SU-DHL-6 (cell line): ENCODE data around the gene TMTC1.

Experiments
- H2AFZ ChIP-seq: fragments of 200-600 bp; sonication (generic); 2 replicates; pipeline ENCODE4 v1.6.1; 2014; ENCODE audit warnings: low read depth, mild to moderate bottlenecking, moderate library complexity, mixed read lengths, antibody characterized with exemption, low read length; ENCODE audit not compliant: severe bottlenecking
- H3F3A ChIP-seq: fragments of 200-600 bp; shearing (Covaris generic); 2 replicates; pipeline ENCODE4 v1.6.0; 2016; ENCODE audit warnings: antibody characterized with exemption, mild to moderate bottlenecking; ENCODE audit not compliant: insufficient read depth
- H3K27ac ChIP-seq: fragments of 200-600 bp; sonication (generic); 2 replicates; pipeline ENCODE4 v1.5.1; 2016; ENCODE audit warnings: low read depth, mild to moderate bottlenecking, low read length, moderate library complexity, mixed read lengths
- H3K27me3 ChIP-seq: fragments of 200-600 bp; sonication (generic), shearing (Covaris generic); 2 replicates; pipeline ENCODE4 v1.6.0; 2014; ENCODE audit warnings: mild to moderate bottlenecking, low read length
- H3K36me3 ChIP-seq: fragments of 200-600 bp; sonication (generic); 2 replicates; pipeline ENCODE4 v1.6.1; 2014; ENCODE audit warnings: mild to moderate bottlenecking, low read length, mixed read lengths
- H3K4me2 ChIP-seq: fragments of 300-600, 200-600 bp; shearing (Covaris generic), sonication (generic); 2 replicates; pipeline ENCODE4 v1.6.0; 2014; ENCODE audit warnings: low read length, low read depth, mild to moderate bottlenecking; ENCODE audit not compliant: poor library complexity, severe bottlenecking
- H3K4me3 ChIP-seq: fragments of 200-600 bp; sonication (generic); 2 replicates; pipeline ENCODE4 v1.5.1; 2014; ENCODE audit warnings: antibody characterized with exemption, low read length, mild to moderate bottlenecking, mixed read lengths; ENCODE audit not compliant: insufficient read depth, poor library complexity, severe bottlenecking
- H3K79me2 ChIP-seq: fragments of 200-600 bp; sonication (generic); 2 replicates; pipeline ENCODE4 v1.6.1; 2014; ENCODE audit warnings: mild to moderate bottlenecking, low read length, moderate library complexity; ENCODE audit not compliant: insufficient read depth
- H3K9ac ChIP-seq: fragments of 200-600 bp; sonication (generic); 2 replicates; pipeline ENCODE4 v1.7.0; 2014; ENCODE audit warnings: mild to moderate bottlenecking, low read length
- H3K9me2 ChIP-seq: fragments of 200-600 bp; sonication (generic); replicated peaks from 2 replicates; pipeline ENCODE4 v1.6.1; 2014; ENCODE audit warnings: low read length; ENCODE audit not compliant: insufficient read depth
- H3K9me3 ChIP-seq: fragments of 200-600 bp; sonication (generic); 2 replicates; pipeline ENCODE4 v1.6.1; 2014; ENCODE audit warnings: low read length, mixed read lengths; ENCODE audit not compliant: insufficient read depth
- H4K20me1 ChIP-seq: fragments of 200-600 bp; sonication (generic); 2 replicates; pipeline ENCODE4 v1.6.1; 2014; ENCODE audit warnings: low read depth, mild to moderate bottlenecking, antibody characterized with exemption, low read length, moderate library complexity, mixed read lengths
- EZH2phosphoT487 ChIP-seq: fragments of 200-600 bp; sonication (generic), shearing (Covaris generic); conservative IDR thresholded peaks from 2 replicates; pipeline ENCODE4 v1.6.1; 2018; ENCODE audit warnings: mild to moderate bottlenecking, antibody characterized with exemption, low read length, moderate library complexity, mixed read lengths
- TF ChIP-seq, protein P1 (sequence below): fragments of 200-600 bp; sonication (generic); IDR thresholded peaks from one replicate; pipeline ENCODE4 v1.5.1; 2017; ENCODE audit warnings: antibody characterized with exemption, mild to moderate bottlenecking, low read length, moderate library complexity; ENCODE audit not compliant: insufficient read depth, poor library complexity, severe bottlenecking

The TMTC1 gene

DNA sequence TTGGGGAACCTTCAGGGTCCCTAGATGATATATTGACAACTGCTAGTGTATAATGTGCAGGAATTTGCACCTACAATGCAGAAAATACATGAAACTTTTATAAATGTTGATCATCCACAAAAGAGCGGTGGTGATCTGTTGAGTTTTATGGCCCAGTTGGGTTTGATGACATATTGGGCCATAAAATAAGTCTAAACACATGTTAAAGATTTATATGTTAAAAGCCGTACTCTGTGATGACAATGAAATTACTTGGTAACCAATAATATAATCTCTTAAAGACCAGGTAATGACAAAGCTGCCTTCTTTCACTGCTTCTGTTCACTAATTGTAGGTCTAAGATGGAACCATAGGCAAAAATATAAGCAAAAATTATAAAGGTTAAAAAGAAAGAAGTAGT is 61.6 kb downstream of the TMTC1 start:
- no peak for TF ChIP-seq EZH2phosphoT487
- TF ChIP-seq, protein P1, sequence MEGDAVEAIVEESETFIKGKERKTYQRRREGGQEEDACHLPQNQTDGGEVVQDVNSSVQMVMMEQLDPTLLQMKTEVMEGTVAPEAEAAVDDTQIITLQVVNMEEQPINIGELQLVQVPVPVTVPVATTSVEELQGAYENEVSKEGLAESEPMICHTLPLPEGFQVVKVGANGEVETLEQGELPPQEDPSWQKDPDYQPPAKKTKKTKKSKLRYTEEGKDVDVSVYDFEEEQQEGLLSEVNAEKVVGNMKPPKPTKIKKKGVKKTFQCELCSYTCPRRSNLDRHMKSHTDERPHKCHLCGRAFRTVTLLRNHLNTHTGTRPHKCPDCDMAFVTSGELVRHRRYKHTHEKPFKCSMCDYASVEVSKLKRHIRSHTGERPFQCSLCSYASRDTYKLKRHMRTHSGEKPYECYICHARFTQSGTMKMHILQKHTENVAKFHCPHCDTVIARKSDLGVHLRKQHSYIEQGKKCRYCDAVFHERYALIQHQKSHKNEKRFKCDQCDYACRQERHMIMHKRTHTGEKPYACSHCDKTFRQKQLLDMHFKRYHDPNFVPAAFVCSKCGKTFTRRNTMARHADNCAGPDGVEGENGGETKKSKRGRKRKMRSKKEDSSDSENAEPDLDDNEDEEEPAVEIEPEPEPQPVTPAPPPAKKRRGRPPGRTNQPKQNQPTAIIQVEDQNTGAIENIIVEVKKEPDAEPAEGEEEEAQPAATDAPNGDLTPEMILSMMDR: no peak
- no peaks in the 10 kb centered on the region for H4K20me1 ChIP-seq
- H3K27me3 ChIP-seq: no peaks in the 10 kb centered on the region
- no peak overlapping the region for H2AFZ ChIP-seq
- no peak overlapping the region for H3K4me3 ChIP-seq
- H3K79me2 ChIP-seq: no peaks in the 10 kb centered on the region
- H3K9me2 ChIP-seq: no peaks in the 10 kb centered on the region
- no peak overlapping the region for H3K27ac ChIP-seq
- no peaks in the 10 kb centered on the region for H3F3A ChIP-seq
- no peak overlapping the region for H3K9ac ChIP-seq
- H3K36me3 ChIP-seq: no peaks in the 10 kb centered on the region
- no peaks in the 10 kb centered on the region for H3K9me3 ChIP-seq
- H3K4me2 ChIP-seq: no peak overlapping the region

DNA sequence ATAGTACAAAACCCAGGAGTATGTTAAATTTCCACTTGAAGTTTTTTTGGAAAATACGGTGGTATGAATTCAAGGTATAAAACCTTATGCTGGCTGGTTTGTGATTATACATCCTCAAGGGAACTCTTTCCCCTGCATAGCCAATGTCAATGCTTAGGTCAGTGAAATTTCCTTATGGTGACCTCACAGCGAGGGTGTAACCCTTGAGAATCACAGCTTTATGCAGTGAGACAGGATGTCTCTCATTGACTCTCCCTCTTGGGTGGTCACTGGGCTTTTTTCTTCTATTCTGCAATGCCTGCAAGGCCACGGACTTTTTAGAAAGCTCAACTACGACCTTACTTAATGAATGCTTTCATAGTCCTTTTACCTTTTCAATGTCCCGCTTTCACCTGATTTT is 64.4 kb downstream of the TMTC1 start:
- Histone ChIP-seq H3K36me3 (no peaks in the 10 kb centered on the region), H2AFZ (no peak overlapping the region), H3K4me2 (no peak overlapping the region), H3K4me3 (no peak overlapping the region), H3K9ac (no peak overlapping the region), H3F3A (no peaks in the 10 kb centered on the region), H3K9me3 (no peaks in the 10 kb centered on the region), H3K9me2 (no peaks in the 10 kb centered on the region), H3K27me3 (no peaks in the 10 kb centered on the region), H3K79me2 (no peaks in the 10 kb centered on the region), H3K27ac (no peak overlapping the region), H4K20me1 (no peaks in the 10 kb centered on the region)
- TF ChIP-seq, protein P1: no peak
- TF ChIP-seq EZH2phosphoT487: no peak

DNA sequence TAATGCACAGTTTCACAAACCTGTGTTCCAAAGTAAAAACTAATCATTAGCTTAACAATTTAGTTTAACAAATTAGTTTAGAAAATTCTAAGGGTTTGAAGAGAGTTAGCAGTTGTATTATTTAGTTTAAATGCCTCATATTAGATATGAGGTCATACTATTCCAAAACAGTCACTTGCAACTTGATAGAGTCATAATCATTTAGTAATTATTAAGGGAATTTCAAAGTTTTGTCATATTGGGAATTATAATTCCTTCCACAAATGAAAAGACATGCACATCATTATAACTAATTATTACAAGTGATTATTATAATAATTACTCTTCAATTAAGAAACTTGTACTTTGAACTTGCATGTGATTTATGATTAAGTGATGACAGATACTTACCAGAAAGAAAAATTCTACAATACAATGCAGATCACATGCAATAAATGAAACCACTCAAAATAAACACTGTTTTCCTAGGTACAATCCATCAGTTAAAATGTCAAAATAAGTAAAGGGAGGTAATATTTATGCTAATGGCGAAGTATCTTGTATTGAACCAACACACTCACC is 66.1 kb downstream of the TMTC1 start:
- no peaks in the 10 kb centered on the region for H3K9me3 ChIP-seq
- TF ChIP-seq, protein P1: no peak
- no peak for TF ChIP-seq EZH2phosphoT487
- no peak overlapping the region for H3K9ac ChIP-seq
- H3K9me2 ChIP-seq: no peaks in the 10 kb centered on the region
- H3K27me3 ChIP-seq: no peaks in the 10 kb centered on the region
- H3K36me3 ChIP-seq: no peaks in the 10 kb centered on the region
- H3K79me2 ChIP-seq: no peaks in the 10 kb centered on the region
- no peaks in the 10 kb centered on the region for H3F3A ChIP-seq
- no peak overlapping the region for H3K27ac ChIP-seq
- no peaks in the 10 kb centered on the region for H4K20me1 ChIP-seq
- no peak overlapping the region for H2AFZ ChIP-seq
- H3K4me2 ChIP-seq: no peak overlapping the region
- H3K4me3 ChIP-seq: no peak overlapping the region
